GF-D8 (cell line): Measurements from ENCODE around the gene MESP1.
A peak's percentile ranks its signal among the peaks of the same experiment; 100 is the strongest.

ENCODE experiments used
- DNase-seq: peaks from one replicate; lab custom pipeline; 2025; lab: John Stamatoyannopoulos, UW

MESP1 gene

DNA sequence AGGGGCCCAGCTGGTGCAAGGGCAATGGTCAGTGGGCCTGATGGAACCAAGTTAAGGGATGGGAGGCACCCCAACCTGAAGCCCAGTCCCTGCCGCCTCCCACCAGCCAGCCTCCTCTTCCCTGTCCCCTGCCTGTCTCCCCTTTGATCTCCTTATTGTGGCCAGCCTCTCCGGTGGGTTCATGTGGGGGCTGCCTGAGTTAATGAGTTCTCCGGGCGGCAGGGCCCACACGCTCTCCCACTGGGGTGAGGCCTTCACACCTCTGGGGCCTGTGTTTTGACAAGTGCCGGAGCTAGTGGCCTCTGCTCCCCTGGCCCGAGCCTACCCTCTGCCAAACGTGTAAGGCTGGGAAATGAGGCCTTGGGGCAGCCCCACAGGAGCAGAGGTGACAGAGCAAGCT is 7.2 kb upstream of the MESP1 start:
- no peak for DNase-seq

DNA sequence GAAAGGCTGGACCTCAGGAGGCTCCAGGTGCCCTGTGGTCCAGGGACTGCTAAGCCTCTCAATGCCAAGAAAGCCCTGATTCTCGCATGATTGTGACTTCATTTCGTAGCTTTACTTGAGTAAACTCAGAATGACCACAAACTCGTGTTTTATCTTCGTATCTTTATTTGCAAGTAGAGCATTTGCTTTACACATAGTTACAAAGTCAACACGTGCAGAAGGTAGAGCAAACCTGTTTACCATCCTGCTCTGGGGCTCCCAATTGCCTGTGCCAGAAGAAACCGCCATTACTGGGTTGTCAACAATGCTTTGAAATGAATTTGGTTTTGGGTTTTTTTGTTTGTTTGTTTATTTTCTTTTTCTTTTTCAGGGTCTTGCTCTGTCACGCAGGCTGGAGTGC is 5.8 kb upstream of the MESP1 start:
- DNase-seq, result no peak

DNA sequence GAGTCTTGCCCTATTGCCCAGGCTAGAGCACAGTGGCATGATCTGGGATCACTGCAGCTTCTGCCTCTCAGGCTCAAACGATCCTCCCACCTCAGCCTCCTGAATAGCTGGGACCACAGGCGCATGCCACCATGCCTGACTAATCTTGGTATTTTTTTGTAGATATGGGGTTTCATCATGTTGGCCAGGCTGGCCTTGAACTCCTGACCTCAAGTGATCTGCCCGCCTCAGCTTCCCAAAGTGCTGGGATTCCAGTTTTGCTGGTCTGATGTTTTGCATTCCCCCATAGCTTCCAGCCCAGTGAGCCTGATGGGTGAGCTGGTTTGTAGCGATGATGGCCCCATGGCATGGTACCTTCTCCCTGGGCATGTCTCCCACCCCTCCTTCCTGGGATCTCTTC is 4.7 kb upstream of the MESP1 start:
- DNase-seq, result no peak

DNA sequence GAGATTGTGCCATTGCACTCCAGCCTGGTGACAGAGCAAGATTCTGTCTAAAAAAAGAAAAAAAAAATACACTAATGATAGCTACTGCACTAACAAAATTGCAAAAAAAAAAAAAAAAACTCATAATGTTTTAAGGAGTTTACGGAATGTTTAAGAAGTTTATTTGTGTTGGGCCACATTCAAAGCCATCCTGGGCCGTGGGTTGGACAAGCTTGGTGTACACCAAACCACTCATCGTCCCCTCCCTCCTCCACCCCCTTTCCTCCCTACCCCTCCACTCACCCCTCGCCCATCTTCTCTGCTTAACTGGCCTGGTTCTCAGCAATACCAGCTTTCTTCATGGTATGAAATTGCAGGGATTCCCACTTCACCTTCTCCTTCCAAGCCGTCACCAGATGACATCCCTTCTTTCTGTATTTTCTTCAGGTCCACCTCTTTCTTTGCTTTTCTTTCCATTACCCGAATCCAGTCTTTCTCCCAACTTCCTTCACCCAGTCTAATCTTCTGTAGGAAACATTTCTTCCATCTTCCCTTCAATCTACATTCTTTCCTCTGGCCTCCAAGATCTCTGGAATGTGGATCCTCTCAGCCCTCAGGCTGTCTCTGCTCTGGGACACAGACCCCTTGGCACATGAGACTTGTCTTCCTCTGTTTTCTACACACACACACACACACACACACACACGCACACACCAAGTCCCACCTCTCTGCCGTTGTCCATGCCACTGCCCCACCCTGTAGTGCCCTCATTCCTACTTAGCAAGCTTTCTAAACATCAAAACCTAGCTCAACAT is 3.5 kb upstream of the MESP1 start:
- no peak for DNase-seq

DNA sequence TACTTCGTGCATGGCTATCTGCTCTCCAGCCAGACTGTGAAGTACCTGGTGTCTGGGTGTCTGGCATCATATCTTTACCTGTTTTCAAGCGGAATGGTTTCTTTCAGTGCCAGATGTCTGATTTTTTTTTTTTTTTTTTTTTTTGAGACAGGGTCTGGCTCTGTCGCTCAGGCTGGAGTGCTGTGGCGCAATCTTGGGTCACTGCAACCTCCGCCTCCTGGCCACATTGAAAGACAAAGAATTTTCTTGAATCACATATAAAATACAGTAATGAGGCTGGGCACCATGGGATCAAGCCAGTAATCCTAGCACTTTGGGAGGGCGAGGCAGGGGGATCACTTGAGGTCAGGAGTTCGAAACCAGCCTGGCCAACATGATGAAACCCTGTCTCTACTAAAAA is 2.8 kb upstream of the MESP1 start:
- no peak for DNase-seq

DNA sequence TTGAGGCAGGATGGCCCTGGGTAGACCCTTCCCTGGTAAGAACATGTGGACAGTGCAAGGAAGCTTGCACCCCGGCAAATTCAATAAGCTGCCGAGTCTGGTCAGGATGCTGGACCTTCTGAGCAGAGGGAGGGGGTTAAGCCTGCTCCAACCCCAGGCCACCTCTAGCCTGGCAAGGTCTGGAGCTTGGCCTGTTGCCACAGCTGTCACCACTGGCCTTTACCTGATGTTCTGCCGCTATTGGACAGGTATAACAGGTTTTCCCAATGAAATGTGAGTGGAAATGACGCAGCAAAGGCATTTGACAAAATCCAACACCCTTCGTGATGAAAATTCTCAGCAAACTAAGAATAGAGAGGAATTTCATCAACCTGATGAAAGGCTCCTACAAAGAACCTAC is 699 bp upstream of the MESP1 start:
- DNase-seq, result no peak

DNA sequence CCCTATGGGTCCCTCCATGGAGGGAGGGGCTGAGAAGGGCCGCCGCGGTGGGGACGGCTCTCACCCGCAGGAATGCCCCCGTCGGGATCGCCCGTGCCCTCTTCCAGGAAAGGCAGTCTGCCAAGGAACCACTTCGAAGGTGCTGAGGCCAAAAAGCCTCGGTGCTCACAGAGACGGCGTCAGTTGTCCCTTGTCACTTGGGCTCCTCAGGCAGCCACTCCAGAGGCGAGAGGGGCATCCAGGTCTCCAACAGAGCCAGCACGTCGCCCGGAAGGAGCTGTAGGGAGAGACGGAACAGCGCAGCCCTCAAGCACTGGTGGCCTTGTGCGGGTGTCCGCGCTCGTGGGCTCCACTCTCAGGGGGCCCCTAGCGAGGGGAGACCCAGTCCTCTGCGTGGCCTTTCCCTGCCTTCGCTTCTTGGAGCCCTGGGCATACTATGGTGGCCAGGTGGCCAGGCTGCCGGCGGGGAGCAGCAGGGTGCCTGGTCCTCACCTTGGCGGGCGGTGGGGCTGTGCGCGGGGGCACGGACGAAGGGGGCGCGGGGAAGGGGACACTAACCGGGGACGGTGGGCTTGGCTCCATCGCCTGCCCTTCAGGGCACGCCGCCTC is 994 bp downstream of the MESP1 start:
- DNase-seq, result no peak

DNA sequence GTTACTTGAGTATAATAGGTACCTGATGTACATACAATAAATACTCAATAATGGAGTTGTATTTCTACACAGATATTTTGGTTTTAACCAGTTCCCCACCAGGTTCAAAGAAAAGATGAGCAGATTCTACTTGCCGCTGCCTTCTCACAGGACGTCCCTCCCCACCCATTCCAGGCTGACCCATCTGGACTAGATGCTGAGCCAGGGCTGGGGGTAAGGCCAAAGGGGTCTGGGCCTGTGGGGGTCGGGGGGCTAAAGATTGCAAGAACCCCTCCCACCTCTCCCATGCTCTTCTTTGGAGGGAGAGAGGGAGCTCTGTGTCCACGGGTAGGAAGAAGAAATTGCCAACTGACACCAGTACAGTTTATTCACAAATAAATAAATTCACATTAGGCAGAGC is 1.5 kb downstream of the MESP1 start:
- no peak for DNase-seq

DNA sequence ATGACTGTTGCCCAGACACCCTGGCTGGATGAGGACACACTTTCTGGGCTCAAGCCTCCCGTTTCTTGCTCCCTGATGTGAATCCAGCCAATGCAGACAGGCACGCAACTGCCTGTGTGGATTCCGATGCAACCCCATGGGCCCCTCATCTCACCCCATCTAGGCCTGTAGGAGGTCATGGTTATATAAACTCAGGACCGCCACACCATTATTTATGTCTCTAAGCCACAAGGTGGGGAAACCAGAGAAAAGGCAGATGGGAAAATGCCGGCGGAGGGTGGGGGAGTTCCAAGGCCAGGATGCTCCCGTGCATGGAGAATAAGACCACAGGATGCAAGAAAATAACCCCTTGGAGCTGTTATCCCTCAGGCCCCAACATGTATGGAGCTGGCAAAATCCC is 2.0 kb downstream of the MESP1 start:
- DNase-seq, result no peak

DNA sequence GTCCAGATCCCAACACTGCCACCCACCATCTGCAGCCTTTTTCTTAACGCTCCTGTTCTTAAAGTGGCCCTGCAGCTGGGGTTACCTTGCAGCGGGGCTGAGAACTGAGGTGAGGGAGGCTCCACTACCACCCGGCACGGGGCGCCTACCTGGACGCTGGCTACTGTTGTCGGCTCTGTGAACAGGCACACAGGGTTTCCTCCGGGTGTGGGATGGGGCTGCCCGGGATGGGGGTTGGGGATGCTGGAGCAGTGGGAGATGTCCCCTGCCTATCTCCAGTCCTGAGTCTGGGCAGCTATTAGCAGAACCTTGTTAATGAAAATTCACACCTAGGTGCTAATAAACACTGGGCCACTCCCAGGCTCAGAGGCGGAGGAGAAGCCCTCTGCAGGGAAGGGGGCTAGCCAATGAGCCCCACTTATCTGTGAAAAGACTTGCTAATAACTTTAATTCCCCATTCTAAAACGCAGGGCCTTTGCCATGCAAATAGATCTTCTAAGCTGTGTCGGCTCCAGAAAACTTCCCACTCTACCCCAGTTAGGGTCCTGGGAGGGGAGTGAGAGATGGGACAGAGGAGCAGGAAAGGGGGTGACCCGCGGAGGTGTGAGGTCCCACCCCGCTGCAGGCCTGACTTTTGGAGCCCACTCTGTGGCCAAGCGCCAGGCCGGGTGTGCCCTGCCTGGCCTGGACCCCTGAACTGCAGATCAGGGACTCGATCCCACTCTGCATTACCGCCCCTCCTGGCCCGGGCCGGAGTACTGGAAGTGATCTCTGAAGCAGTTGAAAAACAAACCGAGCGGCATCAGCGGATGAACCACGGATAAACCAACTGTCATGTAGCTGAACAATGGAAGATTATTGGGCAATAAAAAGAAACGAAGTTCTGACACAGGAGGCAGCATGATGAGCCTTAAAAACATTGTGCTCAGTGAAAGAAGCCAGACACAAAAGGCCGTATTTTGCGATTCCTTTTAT is 3.1 kb downstream of the MESP1 start:
- DNase-seq, result no peak

DNA sequence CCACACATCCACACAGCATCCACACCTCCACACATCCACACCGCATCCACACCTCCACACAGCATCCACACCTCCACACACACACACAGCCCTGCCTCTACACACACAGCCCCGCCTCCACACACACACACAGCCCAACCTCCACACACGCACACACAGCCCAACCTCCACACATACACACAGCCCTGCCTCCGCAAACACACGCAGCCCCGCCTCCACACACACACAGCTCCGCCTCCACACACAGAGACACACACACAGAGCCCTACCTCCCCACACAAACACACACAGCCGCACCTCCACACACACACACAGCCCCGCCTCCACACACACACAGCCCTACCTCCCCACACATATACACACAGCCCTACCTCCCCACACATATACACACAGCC is 4.7 kb downstream of the MESP1 start:
- no peak for DNase-seq

DNA sequence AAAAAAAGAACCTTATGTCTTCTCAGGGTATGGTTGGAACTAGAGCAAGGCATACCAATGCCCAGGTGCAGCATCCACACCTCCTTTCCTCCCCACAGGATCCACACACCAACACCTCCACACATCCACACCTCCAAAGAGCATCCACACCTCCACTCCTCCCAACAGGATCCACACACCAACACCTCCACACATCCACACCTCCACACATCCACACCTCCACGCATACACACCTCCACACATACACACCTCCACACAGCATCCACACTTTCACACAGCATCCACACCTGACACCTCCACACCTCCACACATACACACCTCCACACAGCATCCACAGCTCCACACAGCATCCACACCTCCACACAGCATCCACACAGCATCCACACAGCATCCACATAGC is 5.3 kb downstream of the MESP1 start:
- no peak for DNase-seq

DNA sequence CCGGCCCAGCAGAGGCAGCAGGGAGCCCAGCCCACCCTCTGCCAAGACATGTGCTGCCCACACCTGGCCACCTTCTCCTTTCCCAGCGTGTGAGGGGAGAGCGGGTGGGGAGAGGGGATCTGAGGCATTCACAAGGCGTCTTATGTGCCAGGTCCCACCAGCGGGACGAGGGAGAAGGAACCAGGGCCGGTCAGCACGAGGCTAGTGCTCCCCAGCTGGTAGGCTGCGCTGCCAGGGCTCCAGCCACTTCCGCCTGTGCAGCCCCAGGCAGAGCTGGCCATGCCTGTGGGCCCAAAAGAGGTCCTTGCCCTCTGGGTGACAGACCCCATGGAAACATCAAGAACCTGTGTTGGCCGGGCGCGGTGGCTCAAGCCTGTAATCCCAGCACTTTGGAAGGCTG is 5.9 kb downstream of the MESP1 start:
- no peak for DNase-seq

DNA sequence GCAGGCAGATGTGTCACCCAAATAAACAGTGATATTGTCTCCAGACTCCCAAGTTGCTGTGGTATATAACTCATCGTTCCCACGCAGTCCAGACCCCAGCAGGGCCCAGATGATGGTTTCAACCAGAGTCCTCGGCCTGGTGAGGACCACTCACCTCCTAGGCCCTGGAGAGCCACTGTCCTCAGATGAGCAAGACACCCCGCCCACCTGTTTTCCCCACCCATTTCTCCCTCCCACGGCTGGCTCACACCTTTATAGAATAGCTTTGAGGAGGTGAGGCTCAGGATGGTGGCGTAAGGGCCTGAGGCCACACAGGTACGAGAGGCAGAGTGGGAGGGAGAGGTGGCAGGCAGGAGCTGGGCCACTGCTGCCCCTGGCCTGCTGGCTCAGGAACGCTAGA is 7.5 kb downstream of the MESP1 start:
- no peak for DNase-seq

DNA sequence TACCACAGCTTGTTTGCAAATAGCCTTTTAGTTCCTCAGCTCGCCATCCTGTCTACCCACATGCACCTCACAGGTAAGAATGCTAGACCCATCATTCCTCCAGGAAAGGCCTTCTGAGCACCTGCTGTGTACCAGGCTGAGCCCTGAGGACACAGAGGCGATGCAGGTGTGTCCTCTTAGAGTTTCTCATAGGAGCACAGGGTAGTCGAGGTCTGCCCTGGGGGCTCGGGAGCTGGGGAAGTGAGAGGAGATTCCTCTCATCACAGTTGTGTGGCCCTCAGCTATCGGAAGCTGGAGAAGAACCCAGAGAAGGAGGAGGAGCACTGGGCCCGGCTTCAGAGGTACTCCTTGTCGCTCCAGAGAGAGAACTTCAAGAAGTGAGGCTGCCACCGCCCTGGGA is 8.0 kb downstream of the MESP1 start:
- DNase-seq, result no peak

DNA sequence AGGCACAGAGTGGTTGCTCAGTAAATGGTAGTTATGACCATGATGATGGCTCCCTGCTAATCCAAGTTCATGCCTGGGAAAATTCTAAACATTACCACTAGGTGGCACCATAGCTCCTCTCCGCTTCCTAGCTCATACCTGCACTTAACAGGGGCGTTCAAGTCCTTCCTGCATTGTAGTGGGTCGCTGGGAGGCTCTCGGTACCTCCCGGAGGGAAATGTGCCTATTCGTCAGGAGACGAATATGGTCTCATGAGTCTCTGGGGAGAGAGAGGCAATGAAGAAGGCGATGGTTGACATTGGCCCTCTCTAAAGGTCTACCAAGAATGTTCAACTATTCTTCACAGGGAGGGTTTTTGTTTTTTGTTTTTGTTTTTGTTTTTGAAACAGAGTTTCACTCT is 10.9 kb downstream of the MESP1 start:
- peak; percentile 23 for DNase-seq

DNA sequence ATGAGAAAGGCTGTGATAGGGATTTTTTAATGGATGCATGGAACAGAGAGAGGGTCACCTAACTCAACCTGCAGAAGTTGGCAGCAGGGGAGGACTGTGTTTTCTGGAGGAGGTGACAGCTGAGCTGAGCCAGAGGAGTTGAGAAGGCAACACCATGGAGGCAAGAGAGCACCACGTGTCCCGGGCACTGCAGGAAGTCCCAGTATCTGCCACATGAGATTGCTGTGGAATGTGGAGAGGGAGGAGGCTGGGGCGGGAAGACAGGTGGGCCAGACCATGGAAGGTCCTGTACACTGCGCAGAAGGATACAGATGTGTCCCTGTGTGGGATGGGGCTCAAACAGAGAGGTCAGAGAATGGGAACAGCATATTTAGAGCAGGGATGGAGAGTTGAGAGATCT is 15.3 kb downstream of the MESP1 start:
- DNase-seq, result no peak

DNA sequence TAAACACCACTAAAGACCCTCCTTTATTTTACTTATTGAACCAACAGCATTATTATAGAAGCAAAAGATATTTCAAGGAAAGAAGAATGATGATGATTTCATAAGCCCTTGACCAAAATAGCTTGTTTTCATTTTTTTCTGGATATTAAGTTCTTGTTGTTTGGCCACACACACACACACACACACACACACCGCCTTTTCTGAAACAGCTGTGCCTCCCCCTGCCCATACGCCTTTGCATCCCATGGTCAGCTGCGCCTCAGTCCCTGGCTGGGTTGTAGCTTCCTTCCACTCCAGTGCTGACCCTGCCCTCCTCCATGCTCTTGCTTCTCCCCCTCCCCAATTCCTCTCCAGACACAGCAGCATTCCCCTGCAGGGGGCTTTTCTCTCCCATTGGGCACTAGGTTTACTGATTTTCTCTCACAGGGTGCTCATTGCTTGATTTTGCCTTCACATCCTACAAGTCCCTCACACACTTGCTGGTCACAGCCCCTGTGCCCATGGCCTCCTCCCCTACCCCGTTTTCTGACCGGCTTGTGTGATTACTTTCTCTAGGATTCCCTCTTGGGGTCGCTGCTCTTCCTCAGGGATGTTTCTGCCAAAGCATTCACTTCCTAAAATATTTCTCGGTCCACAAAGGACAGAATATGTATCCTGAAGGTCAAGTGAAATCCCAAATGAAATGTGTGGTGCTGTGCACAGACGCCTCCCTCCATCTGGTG is 18.4 kb downstream of the MESP1 start:
- DNase-seq, result no peak

DNA sequence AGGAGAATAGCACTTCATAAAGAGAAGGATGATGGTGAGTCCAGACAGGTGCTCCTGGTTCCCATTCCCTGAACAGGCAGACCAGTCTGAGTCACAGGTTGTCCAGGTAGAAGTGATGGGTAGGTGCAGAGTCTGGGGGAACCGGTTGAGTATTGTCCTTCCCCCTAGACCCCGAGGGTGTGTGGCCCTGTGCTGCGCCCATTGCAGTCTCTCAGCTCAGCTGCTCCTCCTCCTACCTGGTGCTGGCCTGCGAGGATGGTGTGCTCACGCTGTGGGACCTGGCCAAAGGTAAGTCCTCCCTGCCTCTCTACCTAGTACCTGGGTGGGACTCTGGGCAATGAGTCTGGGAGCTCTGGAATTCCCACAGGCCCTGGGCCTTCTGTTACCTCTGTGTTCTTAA is 19.8 kb downstream of the MESP1 start:
- no peak for DNase-seq

DNA sequence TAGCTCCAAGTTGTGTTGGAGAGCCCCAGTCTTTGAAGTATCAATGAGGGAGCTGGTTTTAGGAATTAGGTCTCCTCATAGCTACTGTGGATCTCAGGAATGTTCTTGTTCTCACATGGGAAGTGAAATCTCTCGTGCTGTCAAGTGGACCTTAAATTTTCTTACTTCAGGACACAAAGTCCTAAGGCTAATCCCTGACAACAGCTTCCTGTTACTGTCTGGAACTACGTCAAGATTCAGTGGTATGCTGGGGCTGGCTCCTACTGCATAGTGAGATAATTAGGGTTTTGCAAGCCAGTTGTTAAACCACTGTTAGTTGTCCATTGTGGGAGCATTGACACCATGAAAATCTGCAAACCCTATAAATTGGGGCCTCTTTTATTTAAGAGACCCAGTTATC is 22.8 kb downstream of the MESP1 start:
- DNase-seq, result no peak

DNA sequence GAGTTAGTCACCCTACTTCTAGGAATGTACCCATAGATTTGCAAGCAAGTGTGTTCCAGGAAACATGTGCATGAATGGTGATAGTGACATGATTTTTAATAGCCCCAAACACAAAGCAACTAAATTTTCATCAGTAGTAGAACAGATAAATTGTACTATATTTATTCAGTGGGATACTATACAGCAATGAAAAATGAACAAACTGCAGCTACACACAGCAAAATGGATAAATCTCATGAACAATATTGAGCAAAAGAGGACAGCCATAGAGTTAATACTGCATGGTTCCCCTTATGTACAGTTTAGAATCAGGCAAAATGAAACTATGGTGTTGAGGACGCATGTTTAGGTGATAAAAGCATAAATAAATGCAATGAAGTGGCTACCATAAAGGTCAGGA is 26.0 kb downstream of the MESP1 start:
- DNase-seq, result no peak

DNA sequence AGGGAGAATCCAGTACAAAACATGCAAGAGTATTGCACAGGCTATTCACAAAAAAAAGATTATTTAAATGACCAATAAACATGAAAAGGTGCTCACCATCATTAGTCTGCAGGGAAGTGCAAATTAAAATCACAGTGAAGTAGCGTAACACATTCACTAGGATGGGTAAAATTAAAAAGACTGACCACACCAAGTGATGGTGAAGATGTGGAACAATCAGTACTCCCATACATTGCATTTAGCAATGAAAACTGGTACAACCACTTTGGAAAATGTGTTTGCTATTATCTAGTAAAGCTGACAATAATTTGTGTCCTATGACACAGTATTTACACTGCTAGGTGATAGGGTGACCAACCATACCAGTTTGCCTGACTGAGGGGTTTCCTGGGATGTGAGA is 26.4 kb downstream of the MESP1 start:
- no peak for DNase-seq
